ENCODE measurements around the gene CNTLN.
"Not testable (repeated sequence)": the region's sequence is repeated elsewhere in the genome, so short reads cannot be mapped to it uniquely, and the experiment has no call there.

Gene CNTLN

GRCh38 chr9:17425384-17425783 lies 290.5 kb downstream of the CNTLN start:
- Histone ChIP-seq H3K4me3 (ENCODE audit: low read depth in 1 of 2, low read length in 2 of 2) (no peak overlapping the region), H3K27me3 (ENCODE audit: low read depth, low read length) (no peaks in the 10 kb centered on the region), H3K4me1 (ENCODE audit: control insufficient read depth in 1 of 2, insufficient read depth in 2 of 2, low read length in 2 of 2) (no peaks in the 10 kb centered on the region), H3K9me3 (ENCODE audit: control insufficient read depth in 1 of 2, low read length in 2 of 2) (no peaks in the 10 kb centered on the region), H3K27ac (ENCODE audit: low read length) (no peak overlapping the region), H3K36me3 (ENCODE audit: control insufficient read depth in 1 of 2, insufficient read depth in 2 of 2, low read length in 2 of 2) (peaks cover 0 to 11% of the 10 kb centered on the region in 2 donors)

GRCh38 chr9:17433526-17433925 lies 298.7 kb downstream of the CNTLN start:
- Histone ChIP-seq H3K4me1 (ENCODE audit: control insufficient read depth in 1 of 2, insufficient read depth in 2 of 2, low read length in 2 of 2) (no peaks in the 10 kb centered on the region), H3K36me3 (ENCODE audit: control insufficient read depth in 1 of 2, insufficient read depth in 2 of 2, low read length in 2 of 2) (peaks cover 0 to 9% of the 10 kb centered on the region in 2 donors), H3K27ac (ENCODE audit: low read length) (no peak overlapping the region), H3K4me3 (ENCODE audit: low read depth in 1 of 2, low read length in 2 of 2) (no peak overlapping the region), H3K9me3 (ENCODE audit: control insufficient read depth in 1 of 2, low read length in 2 of 2) (peaks cover 0 to 4% of the 10 kb centered on the region in 2 donors), H3K27me3 (ENCODE audit: low read depth, low read length) (no peaks in the 10 kb centered on the region)

- Histone ChIP-seq H3K9me3 (ENCODE audit: control insufficient read depth in 1 of 2, low read length in 2 of 2) (peaks cover 0 to 15% of the 10 kb centered on the region in 2 donors), H3K27me3 (ENCODE audit: low read depth, low read length) (no peaks in the 10 kb centered on the region), H3K27ac (ENCODE audit: low read length) (no peak overlapping the region), H3K4me3 (ENCODE audit: low read depth in 1 of 2, low read length in 2 of 2) (no peak overlapping the region), H3K36me3 (ENCODE audit: control insufficient read depth in 1 of 2, insufficient read depth in 2 of 2, low read length in 2 of 2) (peaks cover 0 to 9% of the 10 kb centered on the region in 2 donors), H3K4me1 (ENCODE audit: control insufficient read depth in 1 of 2, insufficient read depth in 2 of 2, low read length in 2 of 2) (no peaks in the 10 kb centered on the region)
Observed at GRCh38 chr9:17436854-17437253, 302.0 kb downstream of the CNTLN start.

- Histone ChIP-seq H3K27me3 (ENCODE audit: low read depth, low read length) (no peaks in the 10 kb centered on the region), H3K27ac (ENCODE audit: low read length) (no peak overlapping the region), H3K9me3 (ENCODE audit: control insufficient read depth in 1 of 2, low read length in 2 of 2) (peaks cover 0 to 17% of the 10 kb centered on the region in 2 donors), H3K36me3 (ENCODE audit: control insufficient read depth in 1 of 2, insufficient read depth in 2 of 2, low read length in 2 of 2) (peaks cover 0 to 9% of the 10 kb centered on the region in 2 donors), H3K4me3 (ENCODE audit: low read depth in 1 of 2, low read length in 2 of 2) (no peak overlapping the region), H3K4me1 (ENCODE audit: control insufficient read depth in 1 of 2, insufficient read depth in 2 of 2, low read length in 2 of 2) (no peaks in the 10 kb centered on the region)
Observed at GRCh38 chr9:17437813-17438212, 303.0 kb downstream of the CNTLN start.

- Histone ChIP-seq H3K9me3 (ENCODE audit: control insufficient read depth in 1 of 2, low read length in 2 of 2) (peaks cover 0 to 13% of the 10 kb centered on the region in 2 donors), H3K36me3 (ENCODE audit: control insufficient read depth in 1 of 2, insufficient read depth in 2 of 2, low read length in 2 of 2) (peaks cover 0 to 12% of the 10 kb centered on the region in 2 donors)
- H3K27me3 ChIP-seq (ENCODE audit: low read depth, low read length); H3K4me3 ChIP-seq (ENCODE audit: low read depth in 1 of 2, low read length in 2 of 2); H3K27ac ChIP-seq (ENCODE audit: low read length); H3K4me1 ChIP-seq (ENCODE audit: control insufficient read depth in 1 of 2, insufficient read depth in 2 of 2, low read length in 2 of 2): not testable (repeated sequence)
Observed at GRCh38 chr9:17445126-17445525, 310.3 kb downstream of the CNTLN start.

- H3K9me3 ChIP-seq (ENCODE audit: control insufficient read depth in 1 of 2, low read length in 2 of 2): no peaks in the 10 kb centered on the region
- H3K27me3 ChIP-seq (ENCODE audit: low read depth, low read length): no peaks in the 10 kb centered on the region
- H3K4me1 ChIP-seq (ENCODE audit: control insufficient read depth in 1 of 2, insufficient read depth in 2 of 2, low read length in 2 of 2): no peaks in the 10 kb centered on the region
- no peak overlapping the region for H3K27ac ChIP-seq (ENCODE audit: low read length)
- no peak overlapping the region for H3K4me3 ChIP-seq (ENCODE audit: low read depth in 1 of 2, low read length in 2 of 2)
- no peaks in the 10 kb centered on the region for H3K36me3 ChIP-seq (ENCODE audit: control insufficient read depth in 1 of 2, insufficient read depth in 2 of 2, low read length in 2 of 2)
Observed at GRCh38 chr9:17453751-17454150, 318.9 kb downstream of the CNTLN start.

GRCh38 chr9:17462869-17463464 lies 328.1 kb downstream of the CNTLN start:
- Histone ChIP-seq H3K36me3 (ENCODE audit: control insufficient read depth in 1 of 2, insufficient read depth in 2 of 2, low read length in 2 of 2) (peaks cover 0 to 9% of the 10 kb centered on the region in 2 donors), H3K27me3 (ENCODE audit: low read depth, low read length) (no peaks in the 10 kb centered on the region), H3K4me3 (ENCODE audit: low read depth in 1 of 2, low read length in 2 of 2) (no peak overlapping the region), H3K9me3 (ENCODE audit: control insufficient read depth in 1 of 2, low read length in 2 of 2) (no peaks in the 10 kb centered on the region), H3K4me1 (ENCODE audit: control insufficient read depth in 1 of 2, insufficient read depth in 2 of 2, low read length in 2 of 2) (no peaks in the 10 kb centered on the region), H3K27ac (ENCODE audit: low read length) (no peak overlapping the region)

- H3K27ac ChIP-seq (ENCODE audit: low read length): no peak overlapping the region
- no peaks in the 10 kb centered on the region for H3K9me3 ChIP-seq (ENCODE audit: control insufficient read depth in 1 of 2, low read length in 2 of 2)
- H3K27me3 ChIP-seq (ENCODE audit: low read depth, low read length): no peaks in the 10 kb centered on the region
- no peak overlapping the region for H3K4me3 ChIP-seq (ENCODE audit: low read depth in 1 of 2, low read length in 2 of 2)
- H3K4me1 ChIP-seq (ENCODE audit: control insufficient read depth in 1 of 2, insufficient read depth in 2 of 2, low read length in 2 of 2): no peaks in the 10 kb centered on the region
- H3K36me3 ChIP-seq (ENCODE audit: control insufficient read depth in 1 of 2, insufficient read depth in 2 of 2, low read length in 2 of 2): peaks cover 0 to 10% of the 10 kb centered on the region in 2 donors
Observed at GRCh38 chr9:17470036-17470813, 335.4 kb downstream of the CNTLN start.

- Histone ChIP-seq H3K36me3 (ENCODE audit: control insufficient read depth in 1 of 2, insufficient read depth in 2 of 2, low read length in 2 of 2) (peaks cover 0 to 13% of the 10 kb centered on the region in 2 donors), H3K27ac (ENCODE audit: low read length) (no peak overlapping the region), H3K4me3 (ENCODE audit: low read depth in 1 of 2, low read length in 2 of 2) (no peak overlapping the region), H3K9me3 (ENCODE audit: control insufficient read depth in 1 of 2, low read length in 2 of 2) (no peaks in the 10 kb centered on the region), H3K4me1 (ENCODE audit: control insufficient read depth in 1 of 2, insufficient read depth in 2 of 2, low read length in 2 of 2) (no peaks in the 10 kb centered on the region), H3K27me3 (ENCODE audit: low read depth, low read length) (no peaks in the 10 kb centered on the region)
Observed at GRCh38 chr9:17472126-17472525, 337.3 kb downstream of the CNTLN start.

- no peaks in the 10 kb centered on the region for H3K4me1 ChIP-seq (ENCODE audit: control insufficient read depth in 1 of 2, insufficient read depth in 2 of 2, low read length in 2 of 2)
- H3K27ac ChIP-seq (ENCODE audit: low read length): no peak overlapping the region
- H3K9me3 ChIP-seq (ENCODE audit: control insufficient read depth in 1 of 2, low read length in 2 of 2): no peaks in the 10 kb centered on the region
- H3K4me3 ChIP-seq (ENCODE audit: low read depth in 1 of 2, low read length in 2 of 2): no peak overlapping the region
- H3K36me3 ChIP-seq (ENCODE audit: control insufficient read depth in 1 of 2, insufficient read depth in 2 of 2, low read length in 2 of 2): peaks cover 0 to 4% of the 10 kb centered on the region in 2 donors
- no peaks in the 10 kb centered on the region for H3K27me3 ChIP-seq (ENCODE audit: low read depth, low read length)
Observed at GRCh38 chr9:17476401-17476800, 341.6 kb downstream of the CNTLN start.

GRCh38 chr9:17477816-17478215 lies 343.0 kb downstream of the CNTLN start:
- Histone ChIP-seq H3K4me3 (ENCODE audit: low read depth in 1 of 2, low read length in 2 of 2) (no peak overlapping the region), H3K36me3 (ENCODE audit: control insufficient read depth in 1 of 2, insufficient read depth in 2 of 2, low read length in 2 of 2) (peaks cover 0 to 4% of the 10 kb centered on the region in 2 donors), H3K4me1 (ENCODE audit: control insufficient read depth in 1 of 2, insufficient read depth in 2 of 2, low read length in 2 of 2) (no peaks in the 10 kb centered on the region), H3K27me3 (ENCODE audit: low read depth, low read length) (no peaks in the 10 kb centered on the region), H3K27ac (ENCODE audit: low read length) (no peak overlapping the region), H3K9me3 (ENCODE audit: control insufficient read depth in 1 of 2, low read length in 2 of 2) (no peaks in the 10 kb centered on the region)
